K562 (cell line): ENCODE results near the gene SCAMP3. TPM values are rescaled to one million over a fixed set of nuclear protein-coding genes. Genes with fewer than 3 reads are reported as not detected.

Source experiments
- ATAC-seq: fragments of 200-7000 bp; cut with Tn5 transposase; 3 replicates; pipeline ENCODE4 v1.9.1; 2020; ENCODE audit warnings: moderate library complexity
- Bru-seq: library from RNA; stranded (reverse); fragments of 400-500 nt; gene quantifications from one replicate; lab custom pipeline; 2021; lab: Mats Ljungman, UMichigan
- BruChase-seq, 2 experiments: library from RNA; stranded (reverse); fragments of 400-500 nt; gene quantifications; one replicate each; lab custom pipeline; 2021; lab: Mats Ljungman, UMichigan
- BruUV-seq: library from RNA; stranded (reverse); fragments of 400-500 nt; replicated peaks from 2 replicates; lab custom pipeline; 2021; lab: Mats Ljungman, UMichigan
- CTCF ChIA-PET: fragments of 300-600 bp; formaldehyde crosslinking; extraction: SDS; loops from one replicate; lab custom pipeline; 2021; ENCODE audit warnings: low intra/inter-chr PET ratio; lab: Yijun Ruan, JAX
- POLR2A ChIA-PET: fragments of 300-600, 350-650 bp; sonication (Branson Sonifier 250); formaldehyde crosslinking; extraction: SDS; loops from one replicate; lab custom pipeline; 2021; ENCODE audit warnings: antibody characterized with exemption, inconsistent platforms; lab: Yijun Ruan, JAX
- DNase-seq, 4 experiments: peaks; one replicate each; pipeline versions ENCODE4 v3.0.0 to v3.0.0-alpha.2; 2011 to 2018; ENCODE audit warnings: low spot score in 3 of 4, mixed read lengths in 3 of 4; ENCODE audit errors: extremely low read depth in 1 of 4
- FAIRE-seq: peaks from 2 replicates; lab custom pipeline; 2011; peaks lifted over from hg19 to GRCh38; lab: Jason Lieb, UNC
- H2AFZ ChIP-seq: 2 replicates; pipeline ENCODE4 v1.6.0; 2011; ENCODE audit warnings: low read depth, low read length, control low read depth, inconsistent platforms
- H3K27ac ChIP-seq: fragments of 200-600 bp; 3 replicates; pipeline ENCODE4 v1.8.0; 2011; ENCODE audit warnings: low read depth, mild to moderate bottlenecking, control low read depth, inconsistent platforms, low read length, moderate library complexity, mixed read lengths; ENCODE audit errors: extremely low read depth
- H3K27me3 ChIP-seq, 2 experiments: fragments of 300-600 bp in 1 of 2; 2 replicates in 1 of 2; 3 replicates in 1 of 2; pipeline versions ENCODE4 v1.6.0 to v1.8.0; 2011; ENCODE audit warnings: inconsistent platforms in 2 of 2, low read length in 2 of 2, mild to moderate bottlenecking in 1 of 2, mixed read lengths in 1 of 2, moderate library complexity in 1 of 2; ENCODE audit not compliant: control insufficient read depth in 2 of 2, insufficient read depth in 2 of 2
- H3K36me3 ChIP-seq: fragments of 300-600 bp; 3 replicates; pipeline ENCODE4 v1.8.0; 2011; ENCODE audit warnings: mild to moderate bottlenecking, low read length, inconsistent platforms; ENCODE audit not compliant: control insufficient read depth, insufficient read depth
- H3K4me1 ChIP-seq, 2 experiments: fragments of 200-600 bp in 1 of 2; replicated peaks in 1 of 2; 2 replicates in 1 of 2; 3 replicates in 1 of 2; pipeline versions ENCODE4 v1.5.1 to v1.8.0; 2011; ENCODE audit warnings: inconsistent platforms in 2 of 2, low read length in 2 of 2, mild to moderate bottlenecking in 1 of 2, mixed read lengths in 1 of 2, moderate library complexity in 1 of 2; ENCODE audit not compliant: control insufficient read depth in 2 of 2, insufficient read depth in 2 of 2
- H3K4me2 ChIP-seq: 2 replicates; pipeline ENCODE4 v1.6.1; 2011; ENCODE audit warnings: low read length, control low read depth, inconsistent platforms, mixed read lengths; ENCODE audit not compliant: insufficient read depth
- H3K4me3 ChIP-seq: fragments of 200-600 bp; sonication (generic), shearing (Covaris generic); 2 replicates; pipeline ENCODE4 v1.5.1; 2016; ENCODE audit warnings: control low read depth, inconsistent platforms
- H3K79me2 ChIP-seq: fragments of 200-600 bp; 3 replicates; pipeline ENCODE4 v1.8.0; 2011; ENCODE audit warnings: low read length, inconsistent platforms; ENCODE audit not compliant: control insufficient read depth, insufficient read depth
- H3K9ac ChIP-seq, 2 experiments: 2 replicates each; pipeline versions ENCODE4 v1.6.0 to v1.6.1; 2011; ENCODE audit warnings: low read depth in 2 of 2, low read length in 2 of 2, control low read depth in 1 of 2, inconsistent platforms in 1 of 2, mild to moderate bottlenecking in 1 of 2, mixed read lengths in 1 of 2; ENCODE audit not compliant: insufficient read depth in 1 of 2
- H3K9me1 ChIP-seq: one replicate; pipeline ENCODE4 v1.6.0; 2011; ENCODE audit warnings: inconsistent platforms, mild to moderate bottlenecking, low read length, moderate library complexity; ENCODE audit not compliant: control insufficient read depth, insufficient read depth
- H3K9me3 ChIP-seq: replicated peaks from 2 replicates; pipeline ENCODE4 v1.5.1; 2011; ENCODE audit warnings: low read depth, low read length, inconsistent platforms; ENCODE audit not compliant: control insufficient read depth, insufficient read depth
- H4K20me1 ChIP-seq: replicated peaks from 2 replicates; pipeline ENCODE4 v1.6.1; 2011; ENCODE audit warnings: low read length, inconsistent platforms, mixed read lengths; ENCODE audit not compliant: control insufficient read depth, insufficient read depth
- DDX20 ChIP-seq: fragments of 450-650 bp; IDR thresholded peaks from 2 replicates; pipeline ENCODE4 v1.6.1; 2016; ENCODE audit warnings: missing genetic modification characterization, low read depth, mild to moderate bottlenecking, missing compliant biosample characterization, moderate library complexity
- NFATC3 ChIP-seq: fragments of 450-650 bp; IDR thresholded peaks from 2 replicates; pipeline ENCODE4 v1.6.1; 2017; ENCODE audit warnings: mild to moderate bottlenecking
- NUFIP1 ChIP-seq: fragments of 450-650 bp; IDR thresholded peaks from 2 replicates; pipeline ENCODE4 v1.6.1; 2018; ENCODE audit not compliant: partially characterized antibody
- PHF21A ChIP-seq: fragments of 450-650 bp; IDR thresholded peaks from 2 replicates; pipeline ENCODE4 v1.6.1; 2017; ENCODE audit warnings: low read depth, borderline replicate concordance
- PTRF ChIP-seq: fragments of 450-650 bp; IDR thresholded peaks from 2 replicates; pipeline ENCODE4 v1.6.1; 2016; ENCODE audit warnings: mild to moderate bottlenecking, missing genetic modification characterization, missing compliant biosample characterization
- SOX6 ChIP-seq: fragments of 450-650 bp; IDR thresholded peaks from 2 replicates; pipeline ENCODE4 v1.6.1; 2014; ENCODE audit warnings: mild to moderate bottlenecking
- SP2 ChIP-seq: IDR thresholded peaks from 2 replicates; pipeline ENCODE4 v1.6.1; 2011; ENCODE audit warnings: mild to moderate bottlenecking, low read depth, low read length, moderate library complexity; ENCODE audit not compliant: poor library complexity, severe bottlenecking; ENCODE audit errors: extremely low read depth
- SPI1 ChIP-seq: IDR thresholded peaks from 2 replicates; pipeline ENCODE4 v1.6.1; 2011; ENCODE audit warnings: low read depth, low read length, control low read depth, borderline replicate concordance
- SREBF2 ChIP-seq: sonication (generic); formaldehyde crosslinking; IDR thresholded peaks from 2 replicates; pipeline ENCODE4 v1.4.0; 2020; ENCODE audit warnings: mild to moderate bottlenecking, missing genetic modification reagents
- SRF ChIP-seq, 2 experiments: fragments of 250-450, 450-650 bp in 1 of 2; sonication (Bioruptor Pico) in 1 of 2; sonication (generic) in 1 of 2; formaldehyde crosslinking; IDR thresholded peaks; 2 replicates each; pipeline versions ENCODE4 v1.5.0 to v1.5.1; 2020 to 2022; ENCODE audit warnings: mild to moderate bottlenecking in 1 of 2, missing genetic modification reagents in 1 of 2
- STAT5B ChIP-seq: fragments of 250-450 bp; sonication (Bioruptor Pico); IDR thresholded peaks from 2 replicates; pipeline ENCODE4 v1.8.0; 2021; ENCODE audit warnings: mild to moderate bottlenecking, inconsistent platforms
- TCF3 ChIP-seq: sonication (generic); formaldehyde crosslinking; IDR thresholded peaks from 2 replicates; pipeline ENCODE4 v1.4.0; 2020; ENCODE audit warnings: mild to moderate bottlenecking, missing genetic modification reagents
- ZNF644 ChIP-seq: fragments of 200-800 bp; sonication (Bioruptor generic); IDR thresholded peaks from 2 replicates; pipeline ENCODE4 v1.6.1; 2016; ENCODE audit warnings: low read depth, missing genetic modification characterization, missing compliant biosample characterization
- WGBS: fragments of 100-300 bp; shearing (Covaris generic); methylation state at CpG from one replicate; pipeline ENCODE4 v1.1.6; 2016; ENCODE audit warnings: low coverage, mixed read lengths; ENCODE audit not compliant: insufficient coverage; ENCODE audit errors: missing lambda C conversion rate; 5-methylcytosine and 5-hydroxymethylcytosine counted together
- in situ Hi-C: fragments of 300-500 bp; cut with MboI; formaldehyde crosslinking; loops from 4 replicates; pipeline ENCODE4 v1.15.0; 2018; ENCODE audit warnings: inconsistent platforms, mixed read lengths
- intact Hi-C: fragments of 100-400 bp; cut with micrococcal nuclease; formaldehyde crosslinking; loops from 2 replicates; pipeline ENCODE4 v1.14.2; 2022
- long read RNA-seq, 3 experiments: library from polyadenylated mRNA in 2 of 3; library from RNA in 1 of 3; unstranded in 2 of 3; stranded (forward) in 1 of 3; transcript quantifications; one replicate each; pipeline ENCODE4 v2.0.0, GENCODE V29; 2019 to 2022
- polyA minus RNA-seq, 3 experiments: library from RNA; depleted of rRNA, polyadenylated mRNA; stranded (reverse); fragments of >200 nt; gene quantifications; 2 replicates each; pipeline ENCODE4 v1.2.3, GENCODE V29; 2011
- polyA plus RNA-seq, 8 experiments: library from polyadenylated mRNA; depleted of rRNA in 4 of 8; stranded (reverse) in 5 of 8; unstranded in 3 of 8; fragments of >200 nt; fragmentation: Nextera tagmentation in 2 of 8; fragmentation: Illumina TruSeq in 1 of 8; extraction: Ambion mirVana in 2 of 8; extraction: Trizol in 1 of 8; gene quantifications; 2 replicates each; pipeline versions ENCODE4 v1.2.1 to v1.2.3, GENCODE V29; 2011 to 2014; ENCODE audit warnings: inconsistent platforms in 1 of 8, missing spikeins in 1 of 8
- total RNA-seq, 7 experiments: library from RNA; depleted of rRNA in 6 of 7; stranded (reverse); fragments of >200 nt in 6 of 7; fragmentation: Illumina TruSeq in 2 of 7; extraction: Trizol in 2 of 7; gene quantifications; 2 replicates each; pipeline versions ENCODE4 v1.2.1 to v1.2.3, GENCODE V29; 2011 to 2021; ENCODE audit warnings: low replicate concordance in 1 of 7

The SCAMP3 gene
- 59.7 and 127 TPM in 2 replicates for total RNA-seq (2011; cell fraction: chromatin; rRNA removed; ENCODE audit: low replicate concordance)
- total RNA-seq (2011; cell fraction: nucleolus; rRNA removed), result 178 TPM in 2 replicates
- 135 and 144 TPM in 2 replicates for total RNA-seq (2011; cell fraction: nucleoplasm; rRNA removed)
- total RNA-seq (2014; rRNA removed), result 101 and 132 TPM in 2 replicates
- total RNA-seq (2014; rRNA removed; fragmentation: Illumina TruSeq; extraction: Trizol), result 13.4 and 14.2 TPM in 2 replicates
- 24.0 and 25.4 TPM in 2 replicates for total RNA-seq (2015; rRNA removed; fragmentation: Illumina TruSeq; extraction: Trizol)
- total RNA-seq (2021), result 111 TPM in 2 replicates
- polyA plus RNA-seq (2011; rRNA removed), result 100 and 140 TPM in 2 replicates
- polyA plus RNA-seq (2011; cell fraction: cytosol; rRNA removed), result 214 and 294 TPM in 2 replicates
- polyA plus RNA-seq (2011; cell fraction: nucleus; rRNA removed), result 103 and 109 TPM in 2 replicates
- 94.0 and 101 TPM in 2 replicates for polyA plus RNA-seq (2012)
- 86.1 and 100 TPM in 2 replicates for polyA plus RNA-seq (2014; fragmentation: Illumina TruSeq; extraction: Trizol)
- polyA plus RNA-seq (2014; fragmentation: Nextera tagmentation; extraction: Ambion mirVana), result 10 to 100 TPM; 72.9 to 83.3 TPM
- 130 and 131 TPM in 2 replicates for polyA plus RNA-seq (2014; rRNA removed)
- polyA minus RNA-seq (2011; rRNA and poly(A)+ RNA removed), result 57.0 and 75.1 TPM in 2 replicates
- polyA minus RNA-seq (2011; cell fraction: cytosol; rRNA and poly(A)+ RNA removed), result 62.4 and 70.4 TPM in 2 replicates
- 16.4 and 25.2 TPM in 2 replicates for polyA minus RNA-seq (2011; cell fraction: nucleus; rRNA and poly(A)+ RNA removed)
- Bru-seq, nascent RNA, result percentile 80 among the genes with signal in this experiment
- BruChase-seq, experiment 1, labeled RNA remaining after a 2-hour chase, result percentile 81 among the genes with signal in this experiment
- percentile 89 among the genes with signal in this experiment for BruChase-seq, experiment 2, labeled RNA remaining after a 6-hour chase
- long read RNA-seq, experiment 1, transcript SCAMP3-208 (6 exons, 1,011 nt), result minor isoform, 10 of 289 reads
- long read RNA-seq, experiment 1, transcript SCAMP3-202 (8 exons, 1,537 nt), result minor isoform, 42 of 289 reads
- long read RNA-seq, experiment 1, transcript SCAMP3-201 (9 exons, 1,446 nt), result major isoform, 129 of 289 reads
- long read RNA-seq, experiment 1, partial matches to known transcripts, result 53 of 289 reads
- long read RNA-seq, experiment 1, other reads (novel, unspliced or antisense), result 54 of 289 reads
- long read RNA-seq, experiment 2, transcript SCAMP3-202 (8 exons, 1,537 nt), result minor isoform, 14 of 129 reads
- long read RNA-seq, experiment 2, transcript SCAMP3-201 (9 exons, 1,446 nt), result major isoform, 40 of 129 reads
- long read RNA-seq, experiment 2, partial matches to known transcripts, result 26 of 129 reads
- long read RNA-seq, experiment 2, other reads (novel, unspliced or antisense), result 49 of 129 reads
- long read RNA-seq, experiment 3, transcript SCAMP3-201 (9 exons, 1,446 nt), result major isoform, 80 of 147 reads
- long read RNA-seq, experiment 3, transcript SCAMP3-202 (8 exons, 1,537 nt), result minor isoform, 34 of 147 reads
- long read RNA-seq, experiment 3, partial matches to known transcripts, result 3 of 147 reads
- long read RNA-seq, experiment 3, other reads (novel, unspliced or antisense), result 29 of 147 reads

GRCh38 chr1:155261852-155262673 lies at the start of gene SCAMP3:
Gene SCAMP3 (minus strand): TSS chr1:155262360. CDS start chr1:155262151, 209 bp downstream.
- DNase-seq, result peak; percentile 90 to 98 (median 94)
- H3K27me3 ChIP-seq, result no peaks in the 10 kb centered on the region
- ChIA-PET POLR2A (interaction anchor here (0.6 to 3.8 kb wide), 7 partner anchors 11 to 62 kb away, joined by 3 to 29 read pairs (median 3); partner anchors contain the start of gene CLK2), CTCF (no interaction called here)
- peak; percentile 98 for FAIRE-seq
- ATAC-seq, result peak; percentile 97
- TSS peak; percentile 52 for BruUV-seq
- peak within 1 kb of the TSS; percentile 65 for H3K4me3 ChIP-seq
- H3K36me3 ChIP-seq, result peaks cover 71% of the 10 kb centered on the region
- H3K9ac ChIP-seq, result peak within 1 kb of the TSS; percentile 83 to 97
- peaks cover 3% of the 10 kb centered on the region for H3K9me1 ChIP-seq
- peak within 1 kb of the TSS; percentile 75 for H2AFZ ChIP-seq
- in situ Hi-C loops, result no loop called here
- no peaks in the 10 kb centered on the region for H3K9me3 ChIP-seq
- peaks cover 21% of the 10 kb centered on the region for H3K79me2 ChIP-seq
- intact Hi-C loops, result loop anchor here (1.0 kb wide), 1 partner anchor 11 kb away; the partner anchor contains the start of gene CLK2
- H3K27ac ChIP-seq, result peak within 1 kb of the TSS; percentile 64
- H3K4me2 ChIP-seq, result peak within 1 kb of the TSS; percentile 89
- peaks cover 7 to 23% of the 10 kb centered on the region in 2 experiments; a peak in 4 of 5 replicates for H3K4me1 ChIP-seq
- under 1% methylated on average over 42 of the region's 47 CpGs for WGBS
- no peaks in the 10 kb centered on the region for H4K20me1 ChIP-seq
- TF ChIP-seq TCF3 (CRISPR knock-in tag) (no peak), NUFIP1 (no peak), STAT5B (CRISPR knock-in tag) (no peak), SRF (CRISPR knock-in tag; IDR thresholded peaks at IDR 0.05) (peak in 1 of 2 experiments; percentile 67; a peak in 2 of 4 replicates), SPI1 (peak; percentile 78; the same call in 1 of the 2 replicates), DDX20 (tag) (no peak), SP2 (no peak), PTRF (no peak), SOX6 (peak; percentile 26; the same call in 1 of the 2 replicates), PHF21A (no peak), ZNF644 (tag) (no peak), SREBF2 (CRISPR knock-in tag) (no peak), NFATC3 (peak; percentile 98)
